SJSA1 (cell line): ENCODE data around the gene HOXA4. TPM values are rescaled to one million over a fixed set of nuclear protein-coding genes. Genes with fewer than 3 reads are reported as not detected.

Experiments used
- DNase-seq, 2 experiments: peaks; one replicate each; pipeline ENCODE4 v3.0.0-alpha.2; 2015 to 2020; ENCODE audit warnings: low spot score in 2 of 2, low read depth in 1 of 2
- H3K27ac ChIP-seq: fragments of 250-450 bp; sonication (Bioruptor Pico); 2 replicates; pipeline ENCODE4 v1.5.1; 2020; ENCODE audit warnings: mild to moderate bottlenecking, moderate library complexity
- H3K27me3 ChIP-seq: fragments of 250-450 bp; sonication (Bioruptor Pico); replicated peaks from 2 replicates; pipeline ENCODE4 v1.5.1; 2020; ENCODE audit warnings: mild to moderate bottlenecking, moderate library complexity
- H3K36me3 ChIP-seq: fragments of 250-450 bp; sonication (Bioruptor Pico); 2 replicates; pipeline ENCODE4 v1.5.1; 2020; ENCODE audit warnings: mild to moderate bottlenecking
- H3K4me1 ChIP-seq: fragments of 250-450 bp; sonication (Bioruptor Pico); replicated peaks from 2 replicates; pipeline ENCODE4 v1.6.1; 2021; ENCODE audit warnings: mild to moderate bottlenecking
- H3K4me3 ChIP-seq: fragments of 250-450 bp; sonication (Bioruptor Pico); 2 replicates; pipeline ENCODE4 v1.5.1; 2020; ENCODE audit warnings: mild to moderate bottlenecking
- H3K9me3 ChIP-seq: fragments of 250-450 bp; sonication (Bioruptor Pico); replicated peaks from 2 replicates; pipeline ENCODE4 v1.5.1; 2020; ENCODE audit warnings: mild to moderate bottlenecking
- total RNA-seq: library from RNA; depleted of rRNA; stranded (reverse); fragments of >200 nt; shearing (Covaris generic); gene quantifications from 2 replicates; pipeline ENCODE4 v1.2.3, GENCODE V29; 2014

HOXA4 gene
- total RNA-seq, 1 experiment from 2014 or later: 0.58 TPM

DNA sequence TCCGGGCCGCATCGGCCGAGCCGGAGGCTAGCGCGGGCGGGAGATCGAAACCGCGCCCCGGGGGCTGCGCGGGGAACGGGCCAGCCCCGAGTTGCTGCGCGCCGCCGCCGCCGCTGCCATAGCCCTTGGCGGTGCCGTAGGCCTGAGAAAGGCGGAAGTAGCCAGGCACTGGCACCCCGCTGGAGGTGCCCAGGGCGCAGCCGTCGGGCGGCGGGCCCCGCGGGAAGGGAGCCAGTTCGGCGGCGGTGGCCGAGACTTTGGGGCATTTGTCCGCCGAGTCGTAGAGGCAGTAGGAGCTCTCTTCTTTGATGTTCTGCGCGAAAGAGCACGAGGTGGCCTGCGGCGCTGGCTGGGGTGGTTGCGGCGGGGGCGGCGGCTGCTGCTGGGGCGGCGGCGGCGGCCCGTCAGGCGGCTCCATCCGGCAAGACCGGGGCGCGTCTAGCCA, 43.0 kb upstream of the HOXA4 start:
- Histone ChIP-seq H3K36me3 (peaks cover 40% of the 10 kb centered on the region), H3K4me3 (peak overlapping the region; percentile 57), H3K27me3 (no peaks in the 10 kb centered on the region), H3K27ac (peak overlapping the region; percentile 93), H3K9me3 (no peaks in the 10 kb centered on the region), H3K4me1 (peaks cover 63% of the 10 kb centered on the region)
- peak in 1 of 2 experiments; percentile 75 for DNase-seq

DNA sequence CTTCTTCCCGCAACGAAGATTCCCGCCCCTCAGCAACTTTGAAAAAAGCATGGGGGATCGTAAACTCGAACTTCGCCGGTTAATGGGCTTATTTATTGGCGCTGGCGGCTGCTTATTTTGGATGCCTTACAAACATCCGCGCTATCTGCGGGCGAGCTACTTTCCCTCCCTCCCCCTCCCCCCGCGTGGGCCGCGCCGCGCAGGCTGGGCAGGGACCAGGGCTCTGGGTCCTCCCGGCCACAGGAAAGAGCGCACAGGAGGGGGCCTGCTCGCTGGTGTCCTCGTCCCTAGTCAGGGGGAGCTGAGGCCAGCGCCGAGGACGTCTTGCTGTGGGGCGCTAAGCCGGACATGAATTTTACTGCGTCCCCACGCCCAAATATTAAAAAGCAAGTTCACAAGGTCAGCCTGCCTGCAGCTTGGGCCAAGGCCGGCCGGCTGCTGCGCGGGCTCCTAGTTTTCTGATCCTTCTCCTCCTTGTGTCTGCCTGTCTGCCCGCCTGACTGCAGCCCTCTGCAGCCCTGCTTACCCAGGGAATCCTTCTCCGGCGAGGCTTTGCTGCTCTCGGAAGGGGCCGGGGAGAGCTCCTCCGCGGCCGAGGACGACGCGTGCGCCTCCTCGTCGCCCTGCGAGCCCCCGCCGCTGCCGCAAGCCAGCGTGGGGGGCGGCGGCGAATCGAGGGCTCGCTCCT, 42.4 kb upstream of the HOXA4 start:
- Histone ChIP-seq H3K36me3 (peaks cover 44% of the 10 kb centered on the region), H3K27ac (peak overlapping the region; percentile 93), H3K9me3 (no peaks in the 10 kb centered on the region), H3K4me1 (peaks cover 64% of the 10 kb centered on the region), H3K27me3 (no peaks in the 10 kb centered on the region), H3K4me3 (peak overlapping the region; percentile 57)
- peak; percentile 86 to 92 for DNase-seq

DNA sequence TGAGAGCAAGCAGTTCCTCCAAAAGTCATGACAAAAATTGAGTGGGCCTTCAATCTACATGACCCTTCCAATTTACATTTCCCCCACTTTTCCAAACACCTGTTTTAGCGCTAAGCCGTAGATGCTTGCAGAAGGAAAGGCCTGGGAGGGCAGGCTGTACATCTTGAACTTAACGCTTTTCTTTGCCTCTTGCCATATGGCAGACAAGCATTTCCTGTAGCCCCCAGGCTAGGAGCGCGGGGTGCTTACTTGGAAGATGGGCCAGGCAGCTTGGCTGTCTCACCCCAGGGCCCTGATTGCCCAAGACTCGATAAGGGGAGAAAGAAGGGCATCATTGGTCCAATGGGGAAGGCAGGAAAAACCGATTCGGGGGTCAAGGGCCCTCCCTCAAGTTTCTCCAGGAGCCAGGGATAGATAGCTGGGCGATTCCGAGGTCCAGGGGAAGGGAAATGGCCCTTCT, 41.8 kb upstream of the HOXA4 start:
- DNase-seq: no peak
- Histone ChIP-seq H3K4me3 (peak overlapping the region; percentile 57), H3K36me3 (peaks cover 44% of the 10 kb centered on the region), H3K27me3 (no peaks in the 10 kb centered on the region), H3K4me1 (peaks cover 66% of the 10 kb centered on the region), H3K9me3 (no peaks in the 10 kb centered on the region), H3K27ac (peak overlapping the region; percentile 93)

DNA sequence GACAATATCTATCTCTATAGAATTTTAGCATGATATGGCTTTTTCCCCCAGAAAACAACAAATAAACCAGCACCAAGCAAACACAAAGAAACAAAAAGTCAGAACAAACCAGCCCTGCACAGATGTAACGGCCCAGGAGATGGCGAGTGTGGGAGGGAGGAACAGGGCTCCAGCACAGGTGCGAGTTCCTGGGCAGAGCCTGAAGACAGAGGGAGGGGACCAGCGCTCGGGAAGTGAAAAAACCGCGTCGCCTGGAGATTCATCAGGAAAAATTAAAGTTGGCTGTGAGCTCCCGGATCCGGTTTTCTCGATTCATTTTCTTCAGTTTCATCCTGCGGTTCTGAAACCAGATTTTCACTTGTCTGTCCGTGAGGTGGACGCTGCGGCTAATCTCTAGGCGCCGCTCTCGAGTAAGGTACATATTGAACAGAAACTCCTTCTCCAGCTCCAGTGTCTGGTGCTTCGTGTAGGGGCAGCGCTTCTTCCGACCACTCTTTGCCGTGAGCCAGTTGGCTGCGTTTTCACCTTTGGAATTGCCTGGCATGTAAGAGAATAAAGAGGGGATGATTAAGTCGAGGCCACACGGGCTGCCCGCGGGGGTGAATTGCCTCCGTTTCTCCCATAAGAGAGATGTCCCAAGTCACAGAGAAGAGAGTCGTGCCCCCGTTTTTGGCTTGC, 41.2 kb upstream of the HOXA4 start:
- Histone ChIP-seq H3K9me3 (no peaks in the 10 kb centered on the region), H3K27me3 (no peaks in the 10 kb centered on the region), H3K4me1 (peaks cover 63% of the 10 kb centered on the region), H3K27ac (peak overlapping the region; percentile 93), H3K4me3 (peak overlapping the region; percentile 57), H3K36me3 (peaks cover 40% of the 10 kb centered on the region)
- peak in 1 of 2 experiments; percentile 90 for DNase-seq

DNA sequence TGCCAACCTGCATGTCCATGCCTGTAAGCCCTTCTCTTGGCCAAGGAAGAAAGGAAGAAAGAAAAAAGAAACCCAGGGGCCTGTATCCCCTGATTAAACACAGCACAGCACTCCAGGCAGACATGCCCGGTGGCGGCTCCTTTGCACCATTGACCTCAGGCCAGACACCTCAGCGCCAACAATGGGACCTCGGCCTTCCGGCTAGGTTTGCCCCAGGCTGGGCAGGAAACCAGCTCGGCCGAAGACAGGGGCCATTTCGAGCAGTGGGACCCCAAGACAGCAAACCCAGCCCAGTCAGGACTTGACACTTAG, 40.7 kb upstream of the HOXA4 start:
- H3K36me3 ChIP-seq: peaks cover 36% of the 10 kb centered on the region
- H3K4me1 ChIP-seq: peaks cover 63% of the 10 kb centered on the region
- no peaks in the 10 kb centered on the region for H3K27me3 ChIP-seq
- peak overlapping the region; percentile 57 for H3K4me3 ChIP-seq
- H3K9me3 ChIP-seq: no peaks in the 10 kb centered on the region
- peak overlapping the region; percentile 93 for H3K27ac ChIP-seq
- DNase-seq: no peak

DNA sequence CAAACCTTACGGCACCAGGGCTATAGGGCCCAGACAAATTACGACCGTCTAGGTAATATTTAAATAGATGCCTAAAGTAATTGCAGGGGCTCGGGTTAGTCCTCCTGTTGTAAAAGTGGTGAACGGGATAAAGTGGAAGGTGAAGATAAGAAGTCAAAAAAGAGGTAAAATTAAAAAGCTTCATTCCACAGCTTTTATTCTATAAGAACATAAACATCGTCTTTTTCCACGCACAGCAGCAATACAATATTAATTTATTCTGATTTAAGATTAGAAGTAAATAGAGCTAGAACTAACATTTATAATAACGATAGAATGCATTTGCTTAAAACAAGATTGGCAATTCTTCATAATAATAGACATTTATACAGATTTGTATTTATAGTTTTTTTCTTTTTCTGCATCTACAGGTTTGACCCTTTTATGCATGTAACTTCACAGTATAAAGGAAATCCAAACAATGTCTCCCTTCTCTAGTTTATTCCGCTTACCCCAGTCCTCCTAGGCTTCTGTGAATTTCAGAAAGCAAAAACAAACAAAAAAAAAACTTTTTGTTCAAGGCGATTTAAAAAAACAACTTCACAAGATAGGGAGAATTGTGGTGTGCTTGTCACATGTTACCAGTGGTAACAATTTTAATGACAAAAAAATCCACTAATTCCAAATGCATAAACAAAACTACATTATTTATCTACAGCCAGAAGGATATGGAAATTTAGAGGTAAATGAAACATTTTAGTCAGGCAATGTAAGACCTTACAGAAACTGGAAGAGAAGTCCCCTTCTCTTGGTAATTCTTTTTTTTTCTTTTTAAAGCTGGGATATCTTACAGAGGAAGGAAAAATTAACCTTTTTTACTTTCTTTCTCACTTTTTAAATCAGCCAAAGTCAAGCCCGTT, 40.1 kb upstream of the HOXA4 start:
- Histone ChIP-seq H3K9me3 (no peaks in the 10 kb centered on the region), H3K36me3 (peaks cover 36% of the 10 kb centered on the region), H3K27me3 (no peaks in the 10 kb centered on the region), H3K27ac (peak overlapping the region; percentile 93), H3K4me1 (peaks cover 63% of the 10 kb centered on the region), H3K4me3 (peak overlapping the region; percentile 57)
- peak in 1 of 2 experiments; percentile 83 for DNase-seq

DNA sequence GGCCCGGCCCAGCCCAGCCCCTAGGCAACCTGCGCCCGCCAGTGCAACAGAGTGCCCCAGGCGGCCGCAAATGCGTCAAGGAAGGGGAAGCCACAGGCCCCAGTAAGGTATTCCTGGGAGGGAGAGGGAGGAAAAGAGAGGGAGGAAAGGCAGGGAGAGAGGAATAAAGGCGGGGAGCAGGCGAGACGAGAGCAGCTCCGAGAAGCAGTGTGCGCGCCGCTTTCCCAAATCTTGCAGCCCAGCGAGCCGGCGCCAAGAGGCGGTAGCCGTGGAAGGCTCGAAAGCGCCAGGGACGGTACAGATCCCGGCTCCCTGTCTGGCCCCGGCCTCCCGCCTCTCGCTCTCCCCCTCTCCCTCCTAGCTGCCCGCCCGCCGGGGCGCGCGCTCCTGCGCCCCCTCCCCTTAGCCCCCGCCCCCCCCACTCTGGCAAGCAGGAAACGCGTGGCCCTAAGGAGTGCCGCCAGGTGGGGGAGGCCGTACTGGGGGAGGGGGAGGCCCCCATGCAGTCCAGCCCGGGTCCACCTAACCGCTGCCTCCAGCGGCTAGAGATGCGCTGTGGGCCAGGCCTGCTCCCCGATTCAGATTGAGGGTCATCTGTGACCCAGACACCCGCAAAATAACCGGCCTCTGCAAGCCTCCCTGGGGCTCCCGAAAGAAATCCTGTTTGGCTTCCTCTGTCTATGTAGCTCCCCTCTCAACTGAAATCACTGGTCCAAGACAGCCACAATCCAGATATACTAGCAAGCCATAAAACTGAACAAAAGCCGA, 39.3 kb upstream of the HOXA4 start:
- peak overlapping the region; percentile 93 for H3K27ac ChIP-seq
- H3K4me3 ChIP-seq: peak overlapping the region; percentile 57
- H3K4me1 ChIP-seq: peaks cover 59% of the 10 kb centered on the region
- no peaks in the 10 kb centered on the region for H3K9me3 ChIP-seq
- DNase-seq: peak; percentile 64 to 78
- peaks cover 35% of the 10 kb centered on the region for H3K36me3 ChIP-seq
- no peaks in the 10 kb centered on the region for H3K27me3 ChIP-seq

DNA sequence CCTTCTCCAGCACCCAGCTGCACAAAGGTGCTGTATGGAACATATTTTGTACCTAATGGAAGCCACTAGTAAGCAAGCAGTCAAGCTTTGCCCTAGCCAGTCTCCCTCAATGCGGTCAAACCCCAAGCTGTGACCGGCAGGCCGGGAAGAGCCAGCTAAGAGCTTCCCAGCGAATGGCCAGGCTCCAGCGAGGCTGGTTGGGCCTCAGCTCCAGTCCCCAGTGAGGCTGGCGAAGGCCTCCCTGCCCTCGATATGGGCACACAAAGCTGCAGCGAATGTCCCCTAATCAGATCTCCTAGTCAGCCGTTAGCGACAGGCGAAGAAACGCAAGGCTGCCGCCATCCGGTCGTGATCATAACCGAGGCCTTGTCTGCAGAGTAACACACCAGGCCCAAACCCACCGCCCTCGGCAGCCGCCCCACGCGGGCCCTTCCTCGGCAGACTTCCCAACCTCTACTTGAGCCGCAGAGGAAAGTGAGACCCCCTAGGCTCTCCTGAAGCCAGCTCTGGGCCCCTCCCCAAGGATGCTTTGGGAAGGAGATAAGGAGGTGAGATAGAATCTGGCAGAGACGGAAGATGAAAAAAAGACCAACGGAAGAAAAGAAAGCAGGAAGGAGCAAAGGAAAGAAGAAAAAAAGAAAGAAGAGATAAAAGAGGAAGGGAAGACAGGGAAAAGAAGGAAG, 37.8 kb upstream of the HOXA4 start:
- peak overlapping the region; percentile 93 for H3K27ac ChIP-seq
- H3K27me3 ChIP-seq: no peaks in the 10 kb centered on the region
- peaks cover 42% of the 10 kb centered on the region for H3K36me3 ChIP-seq
- peak; percentile 72 to 93 for DNase-seq
- no peaks in the 10 kb centered on the region for H3K9me3 ChIP-seq
- peak overlapping the region; percentile 57 for H3K4me3 ChIP-seq
- peaks cover 63% of the 10 kb centered on the region for H3K4me1 ChIP-seq

DNA sequence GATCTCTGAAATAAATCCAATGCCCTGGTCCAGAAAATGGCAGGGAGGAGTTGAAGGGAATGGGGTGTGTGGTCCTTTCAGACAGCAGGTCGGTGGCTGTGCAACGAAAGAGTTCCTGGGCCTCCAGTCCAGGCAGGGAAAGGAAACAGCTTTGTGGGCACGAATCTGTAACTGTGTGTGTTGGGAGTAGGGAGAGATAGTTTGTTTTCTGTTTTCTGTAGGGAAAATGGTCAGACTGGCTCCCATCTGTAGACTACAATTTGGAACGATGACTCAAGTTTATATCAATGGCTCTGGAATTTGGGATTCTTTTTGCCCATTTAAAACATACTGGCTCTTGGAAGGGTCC, 37.3 kb upstream of the HOXA4 start:
- DNase-seq: peak; percentile 71 to 92
- Histone ChIP-seq H3K4me3 (peak overlapping the region; percentile 57), H3K9me3 (no peaks in the 10 kb centered on the region), H3K27ac (peak overlapping the region; percentile 93), H3K36me3 (peaks cover 44% of the 10 kb centered on the region), H3K4me1 (peaks cover 67% of the 10 kb centered on the region), H3K27me3 (no peaks in the 10 kb centered on the region)

DNA sequence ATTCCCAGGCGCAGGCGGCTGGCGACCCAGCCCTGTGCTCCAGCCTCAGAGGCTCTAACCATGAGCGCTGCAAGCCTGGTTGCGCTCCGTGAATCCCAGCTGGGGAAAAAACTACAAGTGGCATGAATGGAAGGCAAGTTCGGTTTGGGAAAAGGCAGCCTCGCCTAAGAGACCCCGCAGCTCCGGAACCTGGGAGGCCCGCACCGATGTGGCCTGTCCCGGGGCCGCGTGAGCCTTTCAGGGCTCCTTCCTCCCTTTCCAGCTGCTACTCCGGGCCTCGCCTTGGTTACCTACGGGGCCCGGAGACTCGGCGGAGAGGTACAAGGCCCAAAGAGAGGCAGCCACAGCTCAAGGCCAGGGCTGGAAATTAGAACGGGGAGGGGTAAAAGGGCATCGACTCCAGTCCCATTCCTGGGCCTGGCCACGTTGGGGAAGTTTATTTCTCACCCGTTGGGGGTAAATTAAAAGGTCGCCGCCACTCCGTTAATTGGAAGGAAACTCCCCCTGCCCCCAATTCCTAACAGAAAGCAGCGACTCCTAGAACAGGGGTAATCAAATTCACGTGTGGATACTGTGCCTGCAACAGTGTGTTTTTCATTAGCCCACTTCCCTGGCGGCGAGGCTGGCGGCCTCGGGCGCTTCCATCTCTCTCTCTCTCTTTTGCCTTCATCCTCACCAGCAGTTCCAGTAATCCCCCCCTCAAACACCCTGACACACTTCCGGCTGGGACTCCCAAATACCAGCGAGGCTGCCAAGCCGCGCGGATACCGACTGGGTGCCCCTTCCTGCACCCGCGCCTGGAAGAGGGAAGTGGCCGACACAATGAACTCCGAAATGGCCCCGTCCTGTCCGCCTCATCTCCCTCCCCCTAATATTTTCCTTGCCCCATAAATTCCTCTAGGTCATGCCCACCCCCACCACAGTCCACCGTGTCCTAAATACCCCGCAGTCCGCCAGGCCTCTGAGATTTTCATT, 36.3 kb upstream of the HOXA4 start:
- DNase-seq: peak; percentile 83 to 86
- Histone ChIP-seq H3K27ac (peak overlapping the region; percentile 93), H3K36me3 (peaks cover 47% of the 10 kb centered on the region), H3K4me1 (peaks cover 61% of the 10 kb centered on the region), H3K9me3 (no peaks in the 10 kb centered on the region), H3K4me3 (peak overlapping the region; percentile 57), H3K27me3 (no peaks in the 10 kb centered on the region)

DNA sequence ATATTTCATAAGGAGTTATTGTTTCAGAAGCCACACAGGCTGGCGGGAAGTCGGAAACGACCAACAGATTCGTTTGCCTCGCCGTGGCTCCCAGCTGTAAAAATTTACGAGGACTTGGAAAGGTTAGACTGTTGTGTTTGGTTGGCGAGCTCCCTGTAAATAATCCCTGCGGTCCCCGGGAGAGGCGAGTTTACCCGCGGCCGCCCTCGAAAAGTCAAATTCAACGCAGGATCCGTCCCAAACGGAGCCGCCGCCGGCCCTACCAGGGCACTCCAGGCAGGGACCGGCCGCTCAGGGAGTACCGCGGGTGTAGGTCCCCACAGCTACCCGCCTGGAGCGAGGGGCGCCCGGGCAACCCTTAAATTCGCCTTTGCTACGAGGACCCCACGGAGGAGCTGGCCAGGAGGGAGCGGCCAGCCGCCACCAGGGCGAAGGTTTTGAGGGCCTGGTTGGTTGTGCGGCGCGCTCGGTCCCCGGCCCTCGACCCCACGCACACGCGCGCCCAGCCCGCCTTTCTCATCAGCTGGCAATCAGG, 35.5 kb upstream of the HOXA4 start:
- Histone ChIP-seq H3K4me3 (peak overlapping the region; percentile 57), H3K27me3 (no peaks in the 10 kb centered on the region), H3K9me3 (no peaks in the 10 kb centered on the region), H3K4me1 (peaks cover 59% of the 10 kb centered on the region), H3K36me3 (peaks cover 41% of the 10 kb centered on the region), H3K27ac (peak overlapping the region; percentile 93)
- DNase-seq: no peak
